ENCODE measurements around the gene KRTAP5-11.

GRCh38 chr11:71543866-71544265, 38.8 kb downstream of the KRTAP5-11 start:
- no peak for TF ChIP-seq CTCF (IDR thresholded peaks at IDR 0.05)
- TF ChIP-seq EZH2 (IDR thresholded peaks at IDR 0.05; ENCODE audit: borderline replicate concordance, insufficient read depth, low read depth, low read length, poor library complexity, severe bottlenecking): no peak

All from B cell (primary cell).